HepG2 (cell line): ENCODE measurements around the gene CEP89. TPM values are rescaled to one million over a fixed set of nuclear protein-coding genes. Genes with fewer than 3 reads are reported as not detected.

ENCODE experiments used
- AGO1 ChIP-seq: fragments of 200-400 bp; formaldehyde crosslinking; IDR thresholded peaks from 2 replicates; pipeline ENCODE4 v1.6.1; 2017; ENCODE audit warnings: mild to moderate bottlenecking, low read depth, low read length, moderate library complexity; ENCODE audit not compliant: poor library complexity, severe bottlenecking
- HBP1 ChIP-seq: IDR thresholded peaks from 2 replicates; pipeline ENCODE4 v1.6.1; 2016; ENCODE audit warnings: low read depth, control low read depth
- HNF1B ChIP-seq: sonication (generic); formaldehyde crosslinking; IDR thresholded peaks from 2 replicates; pipeline ENCODE4 v1.5.1; 2020; ENCODE audit warnings: mild to moderate bottlenecking, moderate library complexity, missing genetic modification reagents
- MIXL1 ChIP-seq: IDR thresholded peaks from 2 replicates; pipeline ENCODE4 v1.6.1; 2016
- SKIL ChIP-seq: sonication (generic); formaldehyde crosslinking; IDR thresholded peaks from 2 replicates; pipeline ENCODE4 v1.8.0; 2022; ENCODE audit warnings: missing genetic modification reagents, mild to moderate bottlenecking, moderate library complexity, borderline replicate concordance
- SRSF4 ChIP-seq: fragments of 200-400 bp; formaldehyde crosslinking; IDR thresholded peaks from one replicate; pipeline ENCODE4 v1.6.1; 2018; ENCODE audit warnings: mild to moderate bottlenecking, low read depth, low read length, moderate library complexity; ENCODE audit not compliant: poor library complexity, severe bottlenecking
- ZNF124 ChIP-seq: sonication (generic); formaldehyde crosslinking; IDR thresholded peaks from 2 replicates; pipeline ENCODE4 v1.4.0; 2020; ENCODE audit warnings: missing genetic modification reagents
- ZNF513 ChIP-seq: sonication (generic); formaldehyde crosslinking; conservative IDR thresholded peaks from 2 replicates; pipeline ENCODE4 v1.5.0; 2020; ENCODE audit warnings: missing genetic modification reagents
- ZNF564 ChIP-seq: sonication (generic); formaldehyde crosslinking; IDR thresholded peaks from 2 replicates; pipeline ENCODE4 v1.8.1; 2023; ENCODE audit warnings: mild to moderate bottlenecking, missing genetic modification reagents
- ZNF7 ChIP-seq: IDR thresholded peaks from 2 replicates; pipeline ENCODE4 v1.6.1; 2016; ENCODE audit warnings: missing biosample characterization, missing genetic modification reagents
- ZNF891 ChIP-seq: sonication (generic); formaldehyde crosslinking; IDR thresholded peaks from 2 replicates; pipeline ENCODE4 v1.5.0; 2020; ENCODE audit warnings: mild to moderate bottlenecking, missing genetic modification reagents
- ZSCAN29 ChIP-seq: sonication (generic); formaldehyde crosslinking; conservative IDR thresholded peaks from 2 replicates; pipeline ENCODE4 v1.4.0; 2020; ENCODE audit warnings: mild to moderate bottlenecking, missing genetic modification reagents
- polyA plus RNA-seq, 8 experiments: library from polyadenylated mRNA; depleted of rRNA in 3 of 8; stranded (reverse) in 7 of 8; unstranded in 1 of 8; fragments of >200 nt; fragmentation: Illumina TruSeq in 4 of 8; extraction: Trizol in 4 of 8; gene quantifications; 2 replicates each; pipeline versions ENCODE4 v1.2.1 to v1.2.3, GENCODE V29; 2011 to 2016; ENCODE audit warnings: low read depth in 4 of 8, missing spikeins in 1 of 8, mixed read lengths in 1 of 8; ENCODE audit not compliant: insufficient read depth in 1 of 8
- total RNA-seq, 5 experiments: library from RNA; depleted of rRNA; stranded (reverse); fragments of >200 nt; fragmentation: Illumina TruSeq; extraction: Trizol; gene quantifications; 2 replicates each; pipeline ENCODE4 v1.2.3, GENCODE V29; 2016; ENCODE audit warnings: low read depth in 1 of 5
- TF ChIP-seq, protein P1 (sequence below): sonication (generic); formaldehyde crosslinking; IDR thresholded peaks from 2 replicates; pipeline ENCODE4 v1.4.0; 2020; ENCODE audit warnings: missing genetic modification reagents, borderline replicate concordance
- TF ChIP-seq, protein P2 (sequence below): fragments of 450-650 bp; IDR thresholded peaks from 2 replicates; pipeline ENCODE4 v1.6.1; 2017

The CEP89 gene
- total and polyA plus RNA-seq, 2 of the 13 experiments (the other 11 are each of a cell fraction or from before 2014, with no cell fraction given) = 7.2 to 10.9 TPM

- 0 out of 2 replicates have a peak, but pooled peaks have one; percentile 74 for TF ChIP-seq ZNF513 (CRISPR knock-in tag)
- TF ChIP-seq, protein P1, sequence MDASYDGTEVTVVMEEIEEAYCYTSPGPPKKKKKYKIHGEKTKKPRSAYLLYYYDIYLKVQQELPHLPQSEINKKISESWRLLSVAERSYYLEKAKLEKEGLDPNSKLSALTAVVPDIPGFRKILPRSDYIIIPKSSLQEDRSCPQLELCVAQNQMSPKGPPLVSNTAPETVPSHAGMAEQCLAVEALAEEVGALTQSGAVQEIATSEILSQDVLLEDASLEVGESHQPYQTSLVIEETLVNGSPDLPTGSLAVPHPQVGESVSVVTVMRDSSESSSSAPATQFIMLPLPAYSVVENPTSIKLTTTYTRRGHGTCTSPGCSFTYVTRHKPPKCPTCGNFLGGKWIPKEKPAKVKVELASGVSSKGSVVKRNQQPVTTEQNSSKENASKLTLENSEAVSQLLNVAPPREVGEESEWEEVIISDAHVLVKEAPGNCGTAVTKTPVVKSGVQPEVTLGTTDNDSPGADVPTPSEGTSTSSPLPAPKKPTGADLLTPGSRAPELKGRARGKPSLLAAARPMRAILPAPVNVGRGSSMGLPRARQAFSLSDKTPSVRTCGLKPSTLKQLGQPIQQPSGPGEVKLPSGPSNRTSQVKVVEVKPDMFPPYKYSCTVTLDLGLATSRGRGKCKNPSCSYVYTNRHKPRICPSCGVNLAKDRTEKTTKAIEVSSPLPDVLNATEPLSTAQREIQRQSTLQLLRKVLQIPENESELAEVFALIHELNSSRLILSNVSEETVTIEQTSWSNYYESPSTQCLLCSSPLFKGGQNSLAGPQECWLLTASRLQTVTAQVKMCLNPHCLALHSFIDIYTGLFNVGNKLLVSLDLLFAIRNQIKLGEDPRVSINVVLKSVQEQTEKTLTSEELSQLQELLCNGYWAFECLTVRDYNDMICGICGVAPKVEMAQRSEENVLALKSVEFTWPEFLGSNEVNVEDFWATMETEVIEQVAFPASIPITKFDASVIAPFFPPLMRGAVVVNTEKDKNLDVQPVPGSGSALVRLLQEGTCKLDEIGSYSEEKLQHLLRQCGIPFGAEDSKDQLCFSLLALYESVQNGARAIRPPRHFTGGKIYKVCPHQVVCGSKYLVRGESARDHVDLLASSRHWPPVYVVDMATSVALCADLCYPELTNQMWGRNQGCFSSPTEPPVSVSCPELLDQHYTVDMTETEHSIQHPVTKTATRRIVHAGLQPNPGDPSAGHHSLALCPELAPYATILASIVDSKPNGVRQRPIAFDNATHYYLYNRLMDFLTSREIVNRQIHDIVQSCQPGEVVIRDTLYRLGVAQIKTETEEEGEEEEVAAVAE (CRISPR knock-in tag) = peak; percentile 100
- peak; percentile 83; the same call in 1 of the 2 replicates for TF ChIP-seq HBP1
- peak; percentile 80 for TF ChIP-seq HNF1B (CRISPR knock-in tag)
- no peak for TF ChIP-seq ZNF7 (CRISPR knock-in tag)
- TF ChIP-seq SRSF4 = no peak
- TF ChIP-seq ZSCAN29 (CRISPR knock-in tag) = no peak
- TF ChIP-seq ZNF124 (CRISPR knock-in tag) = no peak
- TF ChIP-seq AGO1 = no peak
- peak; percentile 41; the same call in 1 of the 2 replicates for TF ChIP-seq SKIL
- peak; percentile 82; the same call in 1 of the 2 replicates for TF ChIP-seq ZNF891 (CRISPR knock-in tag)
- TF ChIP-seq ZNF564 = peak; percentile 85; the same call in 1 of the 2 replicates
- peak; percentile 51; the same call in 1 of the 2 replicates for TF ChIP-seq MIXL1 (CRISPR knock-in tag)
- TF ChIP-seq, protein P2, sequence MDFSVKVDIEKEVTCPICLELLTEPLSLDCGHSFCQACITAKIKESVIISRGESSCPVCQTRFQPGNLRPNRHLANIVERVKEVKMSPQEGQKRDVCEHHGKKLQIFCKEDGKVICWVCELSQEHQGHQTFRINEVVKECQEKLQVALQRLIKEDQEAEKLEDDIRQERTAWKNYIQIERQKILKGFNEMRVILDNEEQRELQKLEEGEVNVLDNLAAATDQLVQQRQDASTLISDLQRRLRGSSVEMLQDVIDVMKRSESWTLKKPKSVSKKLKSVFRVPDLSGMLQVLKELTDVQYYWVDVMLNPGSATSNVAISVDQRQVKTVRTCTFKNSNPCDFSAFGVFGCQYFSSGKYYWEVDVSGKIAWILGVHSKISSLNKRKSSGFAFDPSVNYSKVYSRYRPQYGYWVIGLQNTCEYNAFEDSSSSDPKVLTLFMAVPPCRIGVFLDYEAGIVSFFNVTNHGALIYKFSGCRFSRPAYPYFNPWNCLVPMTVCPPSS = no peak
Observed at GRCh38 chr19:32971715-32972540, at the start of gene CEP89, which contains the start of gene FAAP24 (continued).
